HL-60/S4 treated with retinoic acid at 250 ng/mL for 4 days and 3 days (cell line): ENCODE results near the gene SH3TC2.

Experiments used
- in situ Hi-C: fragments of 300-500 bp; cut with MboI; formaldehyde crosslinking; loops from 2 replicates; pipeline ENCODE4 v1.7.0; 2022; ENCODE audit warnings: low sequenced_read_pairs

SH3TC2 gene

GRCh38 chr5:149035372-149035790 lies 27.5 kb downstream of the SH3TC2 start:
- in situ Hi-C loops, result loop anchor here (25.0 kb wide), 1 partner anchor 598 kb away; no protein-coding TSS in a partner anchor

GRCh38 chr5:149030838-149031397 lies 31.9 kb downstream of the SH3TC2 start:
- in situ Hi-C loops, result loop anchor here (25.0 kb wide), 1 partner anchor 594 kb away; no protein-coding TSS in a partner anchor

GRCh38 chr5:149030392-149030791 lies 32.5 kb downstream of the SH3TC2 start:
- in situ Hi-C loops, result loop anchor here (25.0 kb wide), 1 partner anchor 593 kb away; no protein-coding TSS in a partner anchor

GRCh38 chr5:149028984-149029383 lies 33.9 kb downstream of the SH3TC2 start:
- in situ Hi-C loops, result loop anchor here (25.0 kb wide), 1 partner anchor 592 kb away; no protein-coding TSS in a partner anchor

- in situ Hi-C loops, result loop anchor here (25.0 kb wide), 1 partner anchor 591 kb away; no protein-coding TSS in a partner anchor
Measured at GRCh38 chr5:149028161-149028560, 34.7 kb downstream of the SH3TC2 start.

- in situ Hi-C loops, result loop anchor here (25.0 kb wide), 1 partner anchor 590 kb away; no protein-coding TSS in a partner anchor
Measured at GRCh38 chr5:149027636-149028035, 35.2 kb downstream of the SH3TC2 start.

- in situ Hi-C loops, result loop anchor here (25.0 kb wide), 1 partner anchor 588 kb away; no protein-coding TSS in a partner anchor
Measured at GRCh38 chr5:149024943-149025342, 37.9 kb downstream of the SH3TC2 start.

GRCh38 chr5:149024477-149024876 lies 38.4 kb downstream of the SH3TC2 start:
- in situ Hi-C loops, result no loop called here

- in situ Hi-C loops, result no loop called here
Measured at GRCh38 chr5:149022200-149022599, 40.7 kb downstream of the SH3TC2 start.

- in situ Hi-C loops, result no loop called here
Measured at GRCh38 chr5:149019679-149020078, 43.2 kb downstream of the SH3TC2 start.

GRCh38 chr5:149018909-149019443 lies 43.9 kb downstream of the SH3TC2 start:
- in situ Hi-C loops, result no loop called here

GRCh38 chr5:149017636-149018035 lies 45.2 kb downstream of the SH3TC2 start:
- in situ Hi-C loops, result no loop called here

- in situ Hi-C loops, result no loop called here
Measured at GRCh38 chr5:149015561-149015960, 47.3 kb downstream of the SH3TC2 start.

GRCh38 chr5:149015126-149015525 lies 47.7 kb downstream of the SH3TC2 start:
- in situ Hi-C loops, result no loop called here

- in situ Hi-C loops, result no loop called here
Measured at GRCh38 chr5:149014571-149015031, 48.3 kb downstream of the SH3TC2 start.

- in situ Hi-C loops, result no loop called here
Measured at GRCh38 chr5:149013796-149014195, 49.1 kb downstream of the SH3TC2 start.

- in situ Hi-C loops, result no loop called here
Measured at GRCh38 chr5:149012350-149012749, 50.5 kb downstream of the SH3TC2 start.

- in situ Hi-C loops, result no loop called here
Measured at GRCh38 chr5:149011728-149012127, 51.1 kb downstream of the SH3TC2 start.

- in situ Hi-C loops, result no loop called here
Measured at GRCh38 chr5:149011084-149011483, 51.8 kb downstream of the SH3TC2 start.

GRCh38 chr5:149007174-149007573 lies 55.7 kb downstream of the SH3TC2 start:
- in situ Hi-C loops, result no loop called here

GRCh38 chr5:149006426-149006825 lies 56.4 kb downstream of the SH3TC2 start:
- in situ Hi-C loops, result no loop called here
